Central memory CD8-positive, alpha-beta T cell (primary cell): ENCODE results near the gene AAMP.

Source experiments
- ATAC-seq: fragments of 150-1000 bp; cut with Tn5 transposase; replicated peaks from 2 replicates; pipeline ENCODE4 v1.10.0; 2022; ENCODE audit warnings: mild to moderate bottlenecking, moderate FRiP score, moderate number of reproducible peaks; ENCODE audit not compliant: poor library complexity, severe bottlenecking; ENCODE audit errors: extremely low read depth
- DNase-seq, 2 donors: peaks; one replicate each; pipeline ENCODE4 v3.0.0; 2021; ENCODE audit warnings: low spot score in 2 of 2
- H3K27ac Mint-ChIP-seq: one replicate; pipeline ENCODE4 v1.8.0; 2022; ENCODE audit warnings: low read depth, mild to moderate bottlenecking, moderate library complexity, mixed read lengths
- H3K27me3 Mint-ChIP-seq: one replicate; pipeline ENCODE4 v1.8.0; 2022; ENCODE audit warnings: mixed read lengths
- H3K36me3 Mint-ChIP-seq: one replicate; pipeline ENCODE4 v1.8.0; 2022; ENCODE audit warnings: mild to moderate bottlenecking, moderate library complexity, mixed read lengths; ENCODE audit not compliant: insufficient read depth
- H3K4me1 Mint-ChIP-seq: one replicate; pipeline ENCODE4 v1.8.0; 2022; ENCODE audit warnings: mixed read lengths
- H3K4me3 Mint-ChIP-seq: one replicate; pipeline ENCODE4 v1.8.0; 2022; ENCODE audit warnings: mild to moderate bottlenecking, moderate library complexity, mixed read lengths
- H3K9me3 Mint-ChIP-seq: one replicate; pipeline ENCODE4 v1.8.0; 2022; ENCODE audit warnings: mixed read lengths

Gene AAMP

GRCh38 chr2:218306184-218306920, 36.4 kb upstream of the AAMP start:
- Mint-ChIP-seq H3K9me3 (no peaks in the 10 kb centered on the region), H3K36me3 (no peaks in the 10 kb centered on the region), H3K27ac (no peak overlapping the region), H3K4me1 (no peaks in the 10 kb centered on the region), H3K4me3 (no peak overlapping the region), H3K27me3 (peaks cover 20% of the 10 kb centered on the region)
- no peak for DNase-seq
- ATAC-seq = no peak

- H3K9me3 Mint-ChIP-seq = no peaks in the 10 kb centered on the region
- ATAC-seq = no peak
- no peak overlapping the region for H3K27ac Mint-ChIP-seq
- peaks cover 20% of the 10 kb centered on the region for H3K27me3 Mint-ChIP-seq
- H3K4me1 Mint-ChIP-seq = no peaks in the 10 kb centered on the region
- H3K4me3 Mint-ChIP-seq = no peak overlapping the region
- DNase-seq = no peak
- H3K36me3 Mint-ChIP-seq = no peaks in the 10 kb centered on the region
Measured at GRCh38 chr2:218305383-218305782, 35.4 kb upstream of the AAMP start.

- ATAC-seq (peak; percentile 89), DNase-seq (peak; percentile 81 to 83)
- no peak overlapping the region for H3K4me3 Mint-ChIP-seq
- peaks cover 9% of the 10 kb centered on the region for H3K27me3 Mint-ChIP-seq
- H3K27ac Mint-ChIP-seq = no peak overlapping the region
- no peaks in the 10 kb centered on the region for H3K9me3 Mint-ChIP-seq
- H3K36me3 Mint-ChIP-seq = no peaks in the 10 kb centered on the region
- H3K4me1 Mint-ChIP-seq = no peaks in the 10 kb centered on the region
Measured at GRCh38 chr2:218301176-218301819, 31.4 kb upstream of the AAMP start.

GRCh38 chr2:218300141-218300540, 30.2 kb upstream of the AAMP start:
- H3K27ac Mint-ChIP-seq = no peak overlapping the region
- H3K36me3 Mint-ChIP-seq = no peaks in the 10 kb centered on the region
- DNase-seq (no peak), ATAC-seq (no peak)
- H3K4me3 Mint-ChIP-seq = no peak overlapping the region
- H3K4me1 Mint-ChIP-seq = no peaks in the 10 kb centered on the region
- no peaks in the 10 kb centered on the region for H3K9me3 Mint-ChIP-seq
- H3K27me3 Mint-ChIP-seq = no peaks in the 10 kb centered on the region

- H3K36me3 Mint-ChIP-seq = no peaks in the 10 kb centered on the region
- H3K4me3 Mint-ChIP-seq = no peak overlapping the region
- H3K4me1 Mint-ChIP-seq = peaks cover 7% of the 10 kb centered on the region
- DNase-seq (no peak), ATAC-seq (no peak)
- no peaks in the 10 kb centered on the region for H3K27me3 Mint-ChIP-seq
- H3K9me3 Mint-ChIP-seq = no peaks in the 10 kb centered on the region
- H3K27ac Mint-ChIP-seq = no peak overlapping the region
Measured at GRCh38 chr2:218298314-218298875, 28.5 kb upstream of the AAMP start.

- Mint-ChIP-seq H3K27me3 (no peaks in the 10 kb centered on the region), H3K36me3 (peaks cover 2% of the 10 kb centered on the region), H3K9me3 (no peaks in the 10 kb centered on the region), H3K4me1 (peaks cover 13% of the 10 kb centered on the region), H3K27ac (no peak overlapping the region), H3K4me3 (no peak overlapping the region)
- no peak for DNase-seq
- ATAC-seq = no peak
Measured at GRCh38 chr2:218296847-218297246, 26.9 kb upstream of the AAMP start.

- no peaks in the 10 kb centered on the region for H3K27me3 Mint-ChIP-seq
- no peak for DNase-seq
- peaks cover 2% of the 10 kb centered on the region for H3K36me3 Mint-ChIP-seq
- ATAC-seq = no peak
- H3K27ac Mint-ChIP-seq = no peak overlapping the region
- H3K9me3 Mint-ChIP-seq = no peaks in the 10 kb centered on the region
- peaks cover 19% of the 10 kb centered on the region for H3K4me1 Mint-ChIP-seq
- no peak overlapping the region for H3K4me3 Mint-ChIP-seq
Measured at GRCh38 chr2:218296200-218296599, 26.3 kb upstream of the AAMP start.

GRCh38 chr2:218295029-218295428, 25.1 kb upstream of the AAMP start:
- Mint-ChIP-seq H3K36me3 (peaks cover 5% of the 10 kb centered on the region), H3K4me1 (peaks cover 30% of the 10 kb centered on the region), H3K9me3 (no peaks in the 10 kb centered on the region), H3K27ac (no peak overlapping the region), H3K27me3 (no peaks in the 10 kb centered on the region), H3K4me3 (no peak overlapping the region)
- ATAC-seq = no peak
- no peak for DNase-seq

GRCh38 chr2:218294430-218295022, 24.6 kb upstream of the AAMP start:
- Mint-ChIP-seq H3K27me3 (no peaks in the 10 kb centered on the region), H3K9me3 (no peaks in the 10 kb centered on the region), H3K36me3 (peaks cover 5% of the 10 kb centered on the region), H3K4me1 (peaks cover 35% of the 10 kb centered on the region), H3K27ac (no peak overlapping the region), H3K4me3 (peak overlapping the region; percentile 23)
- DNase-seq (no peak), ATAC-seq (no peak)

- Mint-ChIP-seq H3K27me3 (no peaks in the 10 kb centered on the region), H3K4me3 (peak overlapping the region; percentile 23), H3K4me1 (peaks cover 42% of the 10 kb centered on the region), H3K9me3 (no peaks in the 10 kb centered on the region), H3K36me3 (peaks cover 5% of the 10 kb centered on the region), H3K27ac (no peak overlapping the region)
- ATAC-seq = no peak
- DNase-seq = no peak
Measured at GRCh38 chr2:218293715-218294429, 23.9 kb upstream of the AAMP start.

- Mint-ChIP-seq H3K9me3 (no peaks in the 10 kb centered on the region), H3K36me3 (peaks cover 6% of the 10 kb centered on the region), H3K4me1 (peaks cover 55% of the 10 kb centered on the region), H3K4me3 (peak within 1 kb of the TSS; percentile 81), H3K27ac (peak within 1 kb of the TSS; percentile 99), H3K27me3 (no peaks in the 10 kb centered on the region)
- DNase-seq (peak; percentile 73), ATAC-seq (peak; percentile 88)
Measured at GRCh38 chr2:218292048-218293014, 22.4 kb upstream of the AAMP start, which contains the start of gene TMBIM1. Gene TMBIM1 (minus strand): TSS chr2:218292503. CDS start chr2:218282141, 10,362 bp downstream.
